ENCODE results near the gene DCLRE1A. TPM values are rescaled to one million over a fixed set of nuclear protein-coding genes. Genes with fewer than 3 reads are reported as not detected.

DCLRE1A gene
- total and polyA plus RNA-seq, 2 of the 13 experiments (the other 11 are each of a cell fraction or from before 2014, with no cell fraction given): 6.2 to 19.6 TPM

GRCh38 chr10:113854013-113854760 lies at the start of gene DCLRE1A, which contains the start of gene NHLRC2 (continued):
- no peak for TF ChIP-seq ZUFSP (CRISPR knock-in tag; IDR thresholded peaks at IDR 0.05; ENCODE audit: borderline replicate concordance)
- no peak for TF ChIP-seq IRX3 (CRISPR knock-in tag; IDR thresholded peaks at IDR 0.05; ENCODE audit: borderline replicate concordance, low read depth)
- TF ChIP-seq SPEN (CRISPR knock-in tag; IDR thresholded peaks at IDR 0.05; ENCODE audit: low read depth): peak; percentile 73
- no peak for TF ChIP-seq PRPF4 (IDR thresholded peaks at IDR 0.05; ENCODE audit: low read depth, low read length, poor library complexity, severe bottlenecking)
- TF ChIP-seq NCOR1 (IDR thresholded peaks at IDR 0.05; ENCODE audit: borderline replicate concordance, low read length): peak; percentile 53; the same call in 1 of the 2 replicates
- 0 out of 2 replicates have a peak, but pooled peaks have one; percentile 9 for TF ChIP-seq NFKB2 (CRISPR knock-in tag; IDR thresholded peaks at IDR 0.05; ENCODE audit: borderline replicate concordance)
- peak; percentile 17; the same call in 1 of the 2 replicates for TF ChIP-seq KDM5B (CRISPR knock-in tag; IDR thresholded peaks at IDR 0.05; ENCODE audit: borderline replicate concordance)
- TF ChIP-seq TFDP2 (CRISPR knock-in tag; IDR thresholded peaks at IDR 0.05): peak; percentile 95
- 0 out of 2 replicates have a peak, but pooled peaks have one; percentile 65 for TF ChIP-seq YEATS4 (CRISPR knock-in tag; IDR thresholded peaks at IDR 0.05; ENCODE audit: borderline replicate concordance)
- 0 out of 2 replicates have a peak, but pooled peaks have one; percentile 62 for TF ChIP-seq ZNF333 (CRISPR knock-in tag; IDR thresholded peaks at IDR 0.05; ENCODE audit: borderline replicate concordance)
- TF ChIP-seq U2AF1 (optimal IDR thresholded peaks at IDR 0.05; ENCODE audit: low read depth, low read length): peak; percentile 58
- peak; percentile 3; the same call in 1 of the 2 replicates for TF ChIP-seq ZNF574 (CRISPR knock-in tag; IDR thresholded peaks at IDR 0.05)
- TF ChIP-seq CHD2 (IDR thresholded peaks at IDR 0.05; ENCODE audit: low read depth, low read length): 0 out of 2 replicates have a peak, but pooled peaks have one; percentile 24
- TF ChIP-seq ZNF335 (CRISPR knock-in tag; IDR thresholded peaks at IDR 0.05): peak; percentile 24; the same call in 1 of the 2 replicates
- TF ChIP-seq MXD3 (CRISPR knock-in tag; IDR thresholded peaks at IDR 0.05): 0 out of 2 replicates have a peak, but pooled peaks have one; percentile 2
- TF ChIP-seq ZNF264 (CRISPR knock-in tag; IDR thresholded peaks at IDR 0.05): 0 out of 2 replicates have a peak, but pooled peaks have one; percentile 7
- TF ChIP-seq THAP9 (CRISPR knock-in tag; IDR thresholded peaks at IDR 0.05; ENCODE audit: borderline replicate concordance): peak; percentile 55
- no peak for TF ChIP-seq RFX3 (CRISPR knock-in tag; IDR thresholded peaks at IDR 0.05)
- TF ChIP-seq TGIF2 (CRISPR knock-in tag; IDR thresholded peaks at IDR 0.05): peak; percentile 76
